Medulla oblongata (tissue), 1 donor: ENCODE results near the gene ANKFN1.

Experiments used
- DNase-seq: peaks from one replicate; pipeline ENCODE4 v3.0.0-alpha.2; 2015; ENCODE audit errors: extremely low spot score

The ANKFN1 gene

DNA sequence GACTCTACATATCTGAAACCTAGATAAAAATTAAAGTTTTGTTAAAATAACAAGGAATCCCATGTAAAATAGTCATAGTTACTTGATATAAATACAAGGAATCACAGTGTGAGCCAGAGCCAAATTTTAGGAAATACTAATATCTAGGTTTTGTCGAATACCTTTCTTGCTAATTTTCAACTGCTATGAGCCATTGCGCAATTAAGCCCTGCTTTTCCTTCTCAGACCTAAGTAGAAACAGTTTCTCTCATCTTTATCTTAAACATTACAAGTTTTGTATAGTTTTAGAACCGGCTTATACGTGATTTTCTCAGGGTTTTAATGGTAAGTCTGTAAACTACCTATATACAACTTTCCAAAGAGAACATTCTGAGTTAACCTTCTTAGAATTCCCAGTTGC lies 282.9 kb downstream of the ANKFN1 start:
- no peak for DNase-seq

GRCh38 chr17:56440419-56440818 lies 287.1 kb downstream of the ANKFN1 start:
- no peak for DNase-seq

DNA sequence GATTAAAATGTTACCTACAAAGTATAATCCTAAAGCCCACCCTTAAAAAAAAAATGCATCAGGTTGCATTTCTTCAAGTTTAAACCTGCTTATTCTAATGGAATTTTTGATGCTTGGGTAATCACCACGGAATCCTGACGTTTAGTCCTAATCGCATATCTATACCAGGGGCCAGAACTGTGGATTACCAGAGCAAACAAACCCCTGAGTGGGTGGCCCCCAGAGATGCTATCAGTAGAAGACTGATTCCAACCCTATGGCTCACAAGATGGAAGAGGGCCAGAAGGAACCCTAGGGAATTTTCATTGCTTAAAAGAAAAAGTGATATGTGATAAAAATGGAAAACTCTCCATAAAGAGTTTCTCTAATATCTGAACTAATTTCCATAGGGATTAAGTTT lies 288.0 kb downstream of the ANKFN1 start:
- no peak for DNase-seq

- no peak for DNase-seq
These were observed 292.6 kb downstream of the ANKFN1 start for GRCh38 chr17:56445692-56446411.

DNA sequence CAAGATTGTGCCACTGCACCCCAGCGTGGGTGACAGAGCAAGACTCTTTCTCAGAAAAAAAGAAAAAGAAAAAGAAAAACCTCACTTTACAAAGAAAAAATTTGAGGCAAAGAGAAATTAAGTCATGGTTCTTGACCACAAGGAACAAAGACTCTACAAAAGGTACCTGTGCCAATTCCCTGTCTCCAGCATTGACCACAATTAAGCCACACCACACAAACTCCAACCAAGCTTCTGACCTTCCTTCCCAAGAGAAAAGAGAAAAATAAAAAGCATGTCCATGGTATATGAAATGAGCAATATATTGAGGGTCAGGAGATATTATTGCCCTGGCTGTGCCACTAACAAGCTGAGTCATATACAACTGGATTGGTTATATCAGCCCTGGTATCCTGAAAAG lies 293.9 kb downstream of the ANKFN1 start:
- DNase-seq, result no peak

GRCh38 chr17:56448371-56448770 lies 295.1 kb downstream of the ANKFN1 start:
- no peak for DNase-seq

GRCh38 chr17:56449176-56449575 lies 295.9 kb downstream of the ANKFN1 start:
- DNase-seq, result no peak

- no peak for DNase-seq
These were observed 298.4 kb downstream of the ANKFN1 start for GRCh38 chr17:56451629-56452028.

- no peak for DNase-seq
These were observed 299.2 kb downstream of the ANKFN1 start for GRCh38 chr17:56452461-56452860.

- DNase-seq, result no peak
These were observed 304.2 kb downstream of the ANKFN1 start for GRCh38 chr17:56457501-56457900.

GRCh38 chr17:56465886-56466285 lies 312.6 kb downstream of the ANKFN1 start:
- no peak for DNase-seq

DNA sequence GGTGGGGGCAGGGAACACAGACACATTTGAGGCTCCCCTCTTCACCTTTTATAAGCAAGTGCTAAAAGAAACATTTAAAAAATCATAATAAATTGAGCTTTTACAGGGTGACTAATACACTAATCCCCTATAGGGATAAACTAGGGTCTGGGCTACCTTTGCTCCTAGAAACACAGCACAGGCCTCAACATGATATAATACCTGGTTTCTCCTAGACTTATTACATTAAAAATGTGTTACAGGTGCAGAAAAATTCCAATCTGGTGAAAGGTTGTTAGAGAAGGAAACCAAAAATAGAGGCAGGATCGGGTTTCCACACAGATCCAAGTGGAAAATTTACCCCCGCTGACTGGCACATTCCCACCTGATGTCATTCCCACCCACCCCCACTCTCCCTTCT lies 315.6 kb downstream of the ANKFN1 start:
- DNase-seq, result no peak

DNA sequence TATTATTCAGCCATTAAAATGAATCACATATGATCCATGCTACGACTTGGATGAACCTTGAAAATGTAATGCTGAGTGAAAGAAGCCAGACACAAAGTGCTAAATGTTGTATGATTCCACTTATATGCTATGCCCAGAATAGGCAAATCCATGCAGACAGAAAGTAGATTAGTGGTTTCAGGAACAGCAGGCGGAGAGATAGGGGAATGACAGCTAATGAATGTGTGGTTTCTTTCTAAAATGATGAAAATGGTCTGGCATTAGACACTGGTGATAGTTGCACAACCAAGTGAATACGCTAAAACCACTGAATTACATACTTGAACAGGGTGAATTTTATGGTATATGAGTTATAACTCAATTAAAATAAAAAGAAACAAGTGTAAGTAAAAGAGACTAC lies 318.4 kb downstream of the ANKFN1 start:
- DNase-seq, result no peak

DNA sequence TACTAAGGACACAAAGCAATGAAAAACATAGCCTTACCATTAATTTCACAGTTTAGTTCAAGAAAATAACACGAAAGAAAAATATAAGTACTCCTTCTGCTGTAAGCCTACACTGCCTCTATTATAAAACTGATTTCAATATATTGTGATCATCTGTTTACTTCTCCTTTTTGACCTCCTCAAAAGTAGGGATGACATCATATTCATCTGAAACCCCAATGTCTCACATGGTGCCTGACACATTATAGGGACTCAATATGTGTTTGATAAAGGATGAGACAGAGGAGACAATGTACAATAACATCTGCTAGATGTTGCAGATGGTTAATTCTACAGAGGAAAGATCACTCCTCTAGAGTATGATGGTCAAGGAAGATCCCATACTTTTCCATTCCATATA lies 321.8 kb downstream of the ANKFN1 start:
- no peak for DNase-seq

DNA sequence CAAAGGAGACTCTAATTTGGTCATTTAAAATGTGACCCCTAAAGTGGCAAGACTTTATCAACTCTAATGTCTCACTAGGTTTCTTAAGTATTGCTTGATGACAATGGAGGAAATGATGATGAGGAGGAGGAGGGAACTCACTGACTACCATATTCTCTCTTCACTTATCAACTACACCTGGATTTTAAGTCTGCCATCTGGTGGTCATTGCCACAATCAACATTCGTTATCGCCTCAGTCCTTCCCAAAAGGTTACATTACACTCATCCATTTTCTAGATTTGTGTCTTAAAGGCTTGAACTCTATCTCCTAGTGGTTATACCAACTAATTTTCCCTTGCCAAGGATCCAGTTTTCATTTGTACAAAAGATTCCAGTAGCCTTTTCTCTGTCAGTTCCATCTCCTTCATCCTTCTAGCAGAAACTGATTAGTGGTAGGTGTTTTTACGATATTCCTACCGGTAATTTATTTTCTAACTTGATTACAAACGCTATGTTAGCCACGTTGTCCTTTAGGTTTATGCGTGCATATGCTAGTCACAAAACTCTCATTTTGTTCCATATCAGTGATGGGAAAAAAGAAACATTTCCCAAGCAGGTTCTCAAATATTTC lies 325.7 kb downstream of the ANKFN1 start:
- peak; percentile 29 for DNase-seq

- no peak for DNase-seq
These were observed 327.2 kb downstream of the ANKFN1 start for GRCh38 chr17:56480501-56480900.

DNA sequence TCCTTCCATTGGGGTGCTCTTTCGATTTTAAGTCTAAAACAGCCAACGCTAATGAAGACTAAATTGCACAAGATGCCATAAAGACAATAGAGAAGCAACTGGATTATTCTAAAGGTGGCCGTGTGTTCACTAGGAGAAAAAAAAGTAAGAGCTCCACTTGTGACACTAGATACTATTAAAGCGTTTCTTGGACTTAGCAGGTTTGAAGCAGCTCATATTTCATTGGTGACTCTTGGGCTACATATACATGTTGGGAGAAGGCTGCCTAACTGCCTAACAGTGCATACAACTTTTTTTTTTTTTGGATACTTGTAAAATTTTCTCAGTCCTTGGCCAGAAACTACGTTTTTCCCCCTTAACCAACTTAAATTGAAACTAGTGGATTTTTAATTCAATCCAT lies 328.4 kb downstream of the ANKFN1 start:
- DNase-seq, result no peak

GRCh38 chr17:56482229-56482628 lies 329.0 kb downstream of the ANKFN1 start:
- no peak for DNase-seq

DNA sequence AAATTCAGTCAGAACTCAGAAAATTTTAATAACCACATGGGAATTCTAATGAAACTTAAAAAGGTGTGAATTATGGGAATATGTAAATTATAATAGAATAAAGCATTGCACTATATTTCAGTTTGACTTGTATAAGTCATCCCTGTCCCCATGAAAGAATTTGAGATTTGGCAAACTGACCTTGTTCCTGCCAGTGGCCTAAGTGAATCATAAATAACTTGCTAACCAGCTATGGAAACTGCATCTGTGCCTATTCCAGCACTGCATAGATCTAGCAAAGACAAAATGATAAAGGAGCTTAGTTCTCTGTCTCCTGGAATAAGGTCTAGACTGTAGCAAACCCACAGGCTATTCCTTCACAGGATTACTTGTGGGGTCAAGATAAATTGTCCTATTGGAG lies 333.5 kb downstream of the ANKFN1 start:
- no peak for DNase-seq

DNA sequence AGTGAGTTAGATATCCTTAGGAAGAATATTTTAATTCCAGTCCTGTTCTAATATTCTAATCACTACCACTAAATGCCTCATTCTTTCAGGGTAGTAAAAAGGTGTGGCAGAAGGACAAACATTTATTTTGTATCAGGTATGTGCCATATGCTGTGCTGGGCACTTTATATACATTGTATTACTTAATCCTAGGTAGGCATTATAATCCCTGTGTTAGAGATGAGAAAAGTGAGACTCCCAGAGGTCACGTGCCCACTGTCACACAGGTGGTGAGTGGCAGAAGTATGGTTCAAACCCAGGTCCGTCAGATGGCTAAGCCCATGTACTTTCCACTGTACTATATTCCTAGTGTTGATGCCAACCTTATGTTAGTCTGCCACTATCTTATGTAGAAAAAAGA lies 335.5 kb downstream of the ANKFN1 start:
- no peak for DNase-seq

DNA sequence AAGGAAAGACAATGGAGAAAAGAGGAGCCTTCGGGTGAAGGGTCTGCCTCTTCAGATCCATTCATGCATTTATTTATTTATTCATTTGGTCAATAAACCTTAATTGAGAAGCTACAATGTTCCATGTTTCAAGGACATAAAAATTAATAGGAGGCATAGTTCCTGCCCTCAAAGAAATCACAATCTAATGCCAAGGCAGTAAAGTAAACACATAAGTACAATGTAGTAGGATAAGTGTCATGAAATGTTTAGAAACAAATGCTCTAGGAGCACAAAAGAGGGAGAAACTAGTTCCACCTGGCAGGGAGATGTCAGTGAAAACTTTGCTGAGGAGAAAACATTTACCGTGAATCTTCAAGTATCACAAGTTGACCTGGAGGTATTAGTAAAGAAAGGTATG lies 336.7 kb downstream of the ANKFN1 start:
- DNase-seq, result no peak

DNA sequence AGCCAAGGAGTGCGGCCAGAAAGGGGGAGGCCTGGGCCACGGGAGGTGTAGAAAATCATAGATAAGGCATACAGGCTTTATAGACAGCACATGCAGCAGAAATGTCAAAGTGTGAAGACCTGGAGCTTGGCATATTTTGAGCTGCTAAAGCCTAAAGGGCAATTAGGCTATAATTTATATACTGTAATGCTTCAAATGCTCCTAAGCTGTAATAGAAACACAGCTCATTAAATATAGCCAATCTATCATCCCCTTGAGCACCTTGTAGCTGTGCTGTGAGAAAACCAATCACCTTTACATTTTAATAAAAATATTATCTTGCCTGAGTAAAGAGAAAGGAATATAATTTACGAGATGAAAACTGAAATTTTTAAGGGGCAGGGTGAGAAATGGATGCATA lies 342.3 kb downstream of the ANKFN1 start:
- DNase-seq, result no peak

DNA sequence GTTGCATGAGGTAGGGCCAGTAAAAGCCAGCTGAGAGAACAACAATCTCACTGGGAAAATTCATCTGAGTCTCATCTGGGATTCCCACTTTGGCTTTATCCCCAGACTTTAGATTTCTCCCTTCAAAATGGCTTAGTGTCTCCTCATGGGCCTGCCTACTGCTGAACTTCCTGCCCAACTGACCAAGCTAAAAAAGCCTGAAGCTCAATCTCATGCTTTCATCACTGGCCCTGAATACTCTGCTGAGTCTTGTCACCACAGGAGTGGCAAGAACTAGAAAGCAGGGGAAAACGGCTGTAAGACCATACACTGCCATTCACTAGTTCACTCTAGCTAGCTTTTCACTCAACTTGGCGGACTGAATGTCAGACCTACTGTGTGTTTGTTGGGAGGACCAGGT lies 343.9 kb downstream of the ANKFN1 start:
- DNase-seq, result no peak
